GM12865 (cell line): ENCODE data around the gene PLXNB2.
A peak's percentile ranks its signal among the peaks of the same experiment; 100 is the strongest.

ENCODE experiments used
- DNase-seq: peaks from one replicate; pipeline ENCODE4 v3.0.0; 2010; ENCODE audit warnings: low read depth
- H3K4me3 ChIP-seq: 2 replicates; pipeline ENCODE4 v1.5.1; 2011; ENCODE audit warnings: mild to moderate bottlenecking, low read depth, low read length, control low read depth
- TF ChIP-seq, protein P1 (sequence below): IDR thresholded peaks from 2 replicates; pipeline ENCODE4 v1.5.1; 2011; ENCODE audit warnings: low read length, control low read depth, low read depth, inconsistent platforms; ENCODE audit not compliant: insufficient read depth; ENCODE audit errors: missing control alignments

The PLXNB2 gene

DNA sequence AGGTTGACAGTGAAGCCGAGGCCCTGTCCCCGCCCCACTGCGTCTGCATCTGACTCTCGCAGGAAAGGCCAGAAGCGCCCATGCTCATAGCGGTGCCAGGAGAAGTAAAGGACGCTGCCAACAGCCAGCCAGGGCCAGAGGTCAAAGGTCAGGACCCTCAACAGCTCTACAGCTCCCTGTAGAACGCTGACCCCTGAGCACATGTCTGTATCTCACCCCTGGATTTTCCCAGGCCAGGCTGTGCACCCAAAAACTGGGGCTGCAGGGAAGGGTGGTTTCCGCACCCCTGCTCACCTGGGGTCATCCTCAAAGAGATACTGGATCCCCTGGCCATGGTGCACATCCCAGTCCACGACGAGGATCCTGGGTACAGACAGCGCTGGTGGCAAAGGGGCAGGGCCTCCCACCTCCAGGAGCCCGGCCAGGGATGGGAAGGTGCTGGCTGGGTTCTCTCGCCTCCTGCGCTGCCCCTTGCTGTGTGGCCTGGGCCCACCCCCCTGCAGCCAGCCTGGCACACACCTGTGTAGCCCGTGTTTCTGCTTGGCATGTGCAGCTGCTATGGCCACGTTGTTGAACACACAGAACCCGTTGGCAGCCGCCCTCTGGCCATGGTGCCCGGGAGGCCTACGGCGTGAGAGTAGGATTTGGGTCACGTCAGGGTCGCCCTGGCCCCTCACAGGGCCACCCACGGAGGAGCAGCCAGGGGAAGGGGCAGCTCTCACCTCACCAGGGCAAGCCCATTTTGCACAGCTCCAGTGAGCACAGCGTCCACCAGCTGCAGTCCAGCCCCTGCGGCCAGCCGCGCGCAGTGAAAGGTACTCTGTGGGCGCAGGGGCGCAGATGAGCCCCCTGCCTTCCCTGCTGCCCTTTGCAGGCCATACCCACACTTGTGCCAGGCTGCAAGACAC, 57.9 kb downstream of the PLXNB2 start:
- TF ChIP-seq, protein P1, sequence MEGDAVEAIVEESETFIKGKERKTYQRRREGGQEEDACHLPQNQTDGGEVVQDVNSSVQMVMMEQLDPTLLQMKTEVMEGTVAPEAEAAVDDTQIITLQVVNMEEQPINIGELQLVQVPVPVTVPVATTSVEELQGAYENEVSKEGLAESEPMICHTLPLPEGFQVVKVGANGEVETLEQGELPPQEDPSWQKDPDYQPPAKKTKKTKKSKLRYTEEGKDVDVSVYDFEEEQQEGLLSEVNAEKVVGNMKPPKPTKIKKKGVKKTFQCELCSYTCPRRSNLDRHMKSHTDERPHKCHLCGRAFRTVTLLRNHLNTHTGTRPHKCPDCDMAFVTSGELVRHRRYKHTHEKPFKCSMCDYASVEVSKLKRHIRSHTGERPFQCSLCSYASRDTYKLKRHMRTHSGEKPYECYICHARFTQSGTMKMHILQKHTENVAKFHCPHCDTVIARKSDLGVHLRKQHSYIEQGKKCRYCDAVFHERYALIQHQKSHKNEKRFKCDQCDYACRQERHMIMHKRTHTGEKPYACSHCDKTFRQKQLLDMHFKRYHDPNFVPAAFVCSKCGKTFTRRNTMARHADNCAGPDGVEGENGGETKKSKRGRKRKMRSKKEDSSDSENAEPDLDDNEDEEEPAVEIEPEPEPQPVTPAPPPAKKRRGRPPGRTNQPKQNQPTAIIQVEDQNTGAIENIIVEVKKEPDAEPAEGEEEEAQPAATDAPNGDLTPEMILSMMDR = no peak
- no peak for DNase-seq

DNA sequence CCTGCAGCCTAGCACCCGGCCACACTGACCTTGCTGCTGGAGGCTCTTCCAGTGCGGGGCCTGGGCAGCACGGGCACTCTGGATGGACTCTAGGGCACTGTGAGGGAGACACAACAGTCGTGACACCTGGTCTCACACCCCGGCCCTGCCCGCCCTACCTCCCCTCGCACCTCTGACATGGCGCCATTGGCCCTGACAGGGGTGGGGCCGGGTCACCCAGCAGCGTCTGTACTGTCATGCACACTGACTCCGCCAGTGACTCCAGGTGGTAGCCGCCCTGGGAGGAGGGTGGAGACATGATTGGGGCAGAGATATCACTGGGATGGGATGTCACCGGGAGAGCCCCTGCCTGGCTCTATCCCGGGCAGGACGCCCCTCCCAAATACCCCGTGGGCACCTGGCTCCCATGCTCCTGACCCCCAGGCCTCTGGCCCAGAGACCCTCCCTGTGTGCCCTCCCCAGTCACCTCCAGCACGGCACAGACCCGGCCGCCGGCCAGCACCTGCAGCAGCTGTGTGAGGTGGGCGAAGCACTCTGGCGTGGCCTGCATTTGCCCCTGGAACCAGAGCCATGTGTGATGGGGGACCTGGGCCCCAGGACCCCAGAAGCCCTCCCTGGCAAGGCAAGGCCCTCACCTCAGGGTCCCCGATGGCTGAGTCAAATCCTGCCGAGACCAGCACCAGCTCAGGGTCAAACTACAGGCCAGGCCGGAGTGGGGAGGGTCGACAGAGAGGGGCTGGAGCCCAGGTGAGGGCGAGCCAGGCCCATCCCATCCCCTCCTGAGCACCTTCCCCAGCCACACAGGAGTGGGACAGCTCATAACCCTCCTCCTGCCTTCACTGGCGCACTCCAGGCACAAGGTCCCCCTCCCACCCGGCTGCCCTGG, 59.0 kb downstream of the PLXNB2 start:
- DNase-seq = no peak
- no peak overlapping the region for H3K4me3 ChIP-seq
- TF ChIP-seq, protein P1 = no peak

More for the DNA sequence above, 57.9 kb downstream of the PLXNB2 start:
- peak overlapping the region; percentile 96 for H3K4me3 ChIP-seq

DNA sequence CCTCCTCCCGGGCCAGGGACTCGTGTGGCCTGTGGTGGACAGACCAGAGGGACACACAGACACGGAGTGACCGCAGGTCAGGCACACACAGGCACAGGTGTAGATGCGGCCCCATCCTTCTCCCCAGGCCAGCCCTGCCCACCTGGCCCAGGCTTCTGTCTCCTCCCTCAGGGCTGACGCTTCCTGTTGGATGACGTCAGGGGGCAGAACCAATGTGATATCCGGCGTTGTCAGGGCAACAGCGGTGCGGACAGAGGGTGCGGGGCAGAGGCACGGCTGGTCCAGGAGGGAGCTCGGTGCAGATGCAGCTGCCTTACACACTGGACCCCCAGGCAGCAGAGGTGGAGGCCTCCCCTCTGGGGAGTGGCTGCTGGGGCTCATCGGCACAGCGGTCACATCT, 59.7 kb downstream of the PLXNB2 start:
- DNase-seq = peak; percentile 86
- H3K4me3 ChIP-seq = no peak overlapping the region

DNA sequence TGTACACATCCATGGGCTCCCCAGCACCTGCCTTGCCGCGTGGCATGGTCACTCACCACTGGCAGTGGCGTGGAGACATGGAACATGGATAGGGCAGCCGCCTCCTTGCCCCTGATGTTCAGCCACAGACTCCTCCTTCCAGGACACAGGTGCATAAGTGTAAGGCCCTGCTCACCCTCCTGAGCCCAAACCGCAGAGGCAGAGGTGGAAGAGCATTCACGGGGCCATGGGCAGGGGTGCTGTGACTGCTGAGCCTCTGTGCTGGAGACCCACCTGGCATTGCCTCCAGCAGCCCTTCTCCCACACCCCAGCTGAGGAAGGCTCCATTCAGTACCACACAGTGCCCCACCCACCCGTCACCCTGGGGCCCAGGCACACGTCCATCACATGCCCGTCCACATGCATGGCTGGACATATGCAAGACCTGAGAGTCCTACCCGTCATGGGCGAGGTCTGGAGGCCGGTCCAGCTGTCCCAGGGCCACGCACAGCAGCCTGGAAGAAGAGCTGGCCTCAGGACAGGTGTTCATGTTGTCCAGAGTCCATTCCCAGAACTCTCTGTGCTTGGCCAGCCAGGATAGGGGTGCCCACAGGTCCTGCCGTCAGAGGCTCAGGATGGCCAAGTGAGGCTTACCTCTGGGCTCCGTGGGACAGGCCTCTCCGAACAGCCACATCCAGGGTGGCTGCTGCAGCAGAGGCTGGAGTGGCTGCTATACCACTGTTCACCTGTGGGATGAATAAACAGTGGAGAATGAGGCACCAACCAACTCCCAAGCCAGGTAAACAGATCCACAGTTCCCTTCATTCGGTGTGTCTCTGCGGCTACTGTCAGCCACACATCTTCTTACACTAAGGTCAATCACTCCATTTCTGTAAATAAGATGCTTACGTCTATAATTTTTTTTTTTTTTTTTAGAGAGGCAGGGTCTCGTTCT, 60.9 kb downstream of the PLXNB2 start:
- TF ChIP-seq, protein P1 = no peak
- DNase-seq = no peak
- H3K4me3 ChIP-seq = no peak overlapping the region

More for the DNA sequence above, 59.7 kb downstream of the PLXNB2 start:
- TF ChIP-seq, protein P1 = no peak

DNA sequence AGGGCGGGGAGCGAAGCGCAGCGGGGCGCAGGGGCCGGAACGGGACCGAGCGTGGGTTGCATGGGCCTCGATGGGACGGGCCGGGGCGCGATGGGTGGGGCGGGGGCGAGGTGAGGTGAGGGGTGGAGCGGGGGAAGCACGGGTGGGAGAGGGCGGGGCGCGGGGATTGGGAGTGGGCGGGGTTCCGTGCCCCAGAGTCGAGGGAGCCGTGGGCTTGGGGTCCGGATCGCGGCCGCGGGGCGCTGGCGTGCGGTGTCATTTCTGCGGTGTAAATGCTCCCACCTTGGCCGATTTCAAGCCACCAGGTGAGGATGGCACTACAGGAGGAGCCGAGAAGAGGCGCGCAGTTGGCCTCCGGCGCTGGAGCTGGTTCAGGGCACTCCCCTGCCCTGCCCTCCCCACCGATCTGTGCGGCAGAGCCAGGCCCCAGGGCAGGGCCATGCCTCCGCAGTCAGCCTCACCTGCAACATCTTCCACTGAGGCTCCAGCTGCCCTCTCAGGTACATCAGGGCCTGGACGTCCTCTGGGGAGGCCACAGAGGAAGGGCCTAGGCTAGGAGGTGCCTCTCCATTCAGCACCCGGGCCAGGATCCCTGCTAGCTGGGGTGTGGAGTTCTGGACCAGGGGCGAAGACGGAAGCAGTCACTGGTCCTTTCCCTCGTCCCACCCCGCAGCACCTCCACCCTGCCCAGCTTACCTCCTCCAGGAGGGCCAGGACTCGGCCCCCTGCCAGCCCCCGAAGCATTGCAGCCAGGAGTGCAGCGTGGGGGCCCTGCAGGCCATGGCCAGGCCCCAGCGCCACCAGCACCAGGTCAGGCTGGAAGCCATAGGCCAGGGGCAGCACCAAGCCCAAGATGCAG, 62.0 kb downstream of the PLXNB2 start:
- H3K4me3 ChIP-seq = peak overlapping the region; percentile 65
- TF ChIP-seq, protein P1 = no peak
- no peak for DNase-seq
